Stimulated activated CD4-positive, alpha-beta T cell treated with anti-CD3 and anti-CD28 coated beads, TNF-alpha, amount 100 ng/mL, for 1 hour (primary cell): ENCODE data around the gene KRABD2.
A peak's percentile ranks its signal among the peaks of the same experiment; 100 is the strongest.
"Not testable (repeated sequence)": the region's sequence is repeated elsewhere in the genome, so short reads cannot be mapped to it uniquely, and the experiment has no call there.

Experiments
- DNase-seq, 3 donors: peaks; one replicate each; pipeline ENCODE4 v3.0.0-alpha.2; 2020; ENCODE audit warnings: low read depth in 3 of 3, low spot score in 1 of 3

KRABD2 gene

DNA sequence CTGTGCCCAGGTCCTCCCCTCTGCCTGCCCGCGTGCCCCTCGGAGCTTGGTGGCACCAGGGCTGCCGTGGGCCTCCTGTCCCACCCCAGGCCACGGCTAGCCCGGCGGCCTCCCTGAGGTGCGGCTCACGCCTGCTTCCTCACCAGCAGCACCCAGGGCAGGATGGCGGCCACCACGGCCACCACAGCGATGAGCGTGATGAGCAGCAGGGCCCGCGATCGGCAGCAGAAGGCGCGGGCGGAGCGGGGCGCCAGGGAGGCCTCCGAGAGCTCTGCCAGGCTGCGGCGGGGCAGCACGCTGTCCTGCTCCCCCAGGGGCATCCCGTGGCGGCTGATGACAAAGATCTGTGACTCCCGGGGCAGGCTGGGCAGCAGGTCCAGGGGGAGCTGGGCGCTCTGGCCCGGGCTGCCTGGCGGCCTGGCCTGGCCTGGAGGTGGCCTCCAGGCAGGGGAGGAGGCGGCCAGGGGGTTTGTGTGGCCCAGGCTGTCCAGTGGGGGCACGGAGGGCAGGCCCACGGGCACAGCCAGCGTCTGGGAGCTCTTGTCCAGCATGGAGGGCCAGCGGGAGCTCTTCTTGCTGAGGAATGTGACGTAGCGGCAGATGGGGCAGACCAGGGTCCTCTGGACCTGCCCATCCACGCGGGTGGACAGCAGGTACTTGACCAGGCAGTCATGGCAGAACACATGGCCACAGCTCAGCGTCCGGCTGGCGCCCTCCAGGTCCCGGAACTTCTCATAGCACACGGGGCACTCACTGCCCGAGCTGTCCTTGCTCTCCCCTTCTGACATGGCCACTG is 16.4 kb upstream of the KRABD2 start:
- no peak for DNase-seq

DNA sequence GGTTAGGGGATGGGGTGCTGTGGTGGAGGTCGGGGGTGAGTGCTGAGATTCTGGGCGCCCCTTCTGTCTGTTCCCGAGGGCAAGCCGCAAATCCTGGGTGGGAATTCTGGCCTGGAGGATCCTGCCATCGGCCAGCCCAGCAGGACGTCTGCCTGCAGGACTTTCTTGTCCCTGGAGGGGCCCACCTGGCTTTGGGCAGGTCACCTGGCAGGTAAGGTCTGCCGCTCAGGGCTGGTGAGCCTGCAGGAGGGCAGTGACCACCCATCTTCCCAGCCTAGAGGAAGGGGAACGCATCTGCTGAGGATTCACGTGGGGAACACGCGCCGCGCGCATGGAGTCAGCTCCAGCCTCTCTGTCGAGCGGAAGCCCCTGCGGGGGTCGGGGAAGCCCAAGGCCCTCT is 15.8 kb upstream of the KRABD2 start:
- no peak for DNase-seq

DNA sequence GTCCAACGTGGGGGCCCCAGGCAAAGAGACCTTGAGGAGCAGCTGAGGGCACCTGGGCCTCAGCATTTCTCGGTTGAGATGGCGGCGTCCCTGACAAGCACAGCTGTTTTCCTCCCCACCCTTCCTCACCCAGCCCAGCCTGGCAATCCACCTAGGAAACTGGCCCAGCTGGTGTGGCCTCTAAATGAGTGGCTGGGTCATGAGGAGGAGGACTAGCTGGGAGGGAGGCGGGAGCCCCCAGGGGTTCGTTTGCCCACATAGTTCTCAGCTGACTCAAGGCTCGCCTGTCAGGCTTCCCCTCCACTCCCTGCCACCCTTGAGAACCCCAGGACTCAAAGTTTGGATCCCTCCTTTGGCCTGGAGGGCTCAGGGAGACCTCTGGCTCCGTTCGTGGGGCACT is 15.2 kb upstream of the KRABD2 start:
- no peak for DNase-seq

DNA sequence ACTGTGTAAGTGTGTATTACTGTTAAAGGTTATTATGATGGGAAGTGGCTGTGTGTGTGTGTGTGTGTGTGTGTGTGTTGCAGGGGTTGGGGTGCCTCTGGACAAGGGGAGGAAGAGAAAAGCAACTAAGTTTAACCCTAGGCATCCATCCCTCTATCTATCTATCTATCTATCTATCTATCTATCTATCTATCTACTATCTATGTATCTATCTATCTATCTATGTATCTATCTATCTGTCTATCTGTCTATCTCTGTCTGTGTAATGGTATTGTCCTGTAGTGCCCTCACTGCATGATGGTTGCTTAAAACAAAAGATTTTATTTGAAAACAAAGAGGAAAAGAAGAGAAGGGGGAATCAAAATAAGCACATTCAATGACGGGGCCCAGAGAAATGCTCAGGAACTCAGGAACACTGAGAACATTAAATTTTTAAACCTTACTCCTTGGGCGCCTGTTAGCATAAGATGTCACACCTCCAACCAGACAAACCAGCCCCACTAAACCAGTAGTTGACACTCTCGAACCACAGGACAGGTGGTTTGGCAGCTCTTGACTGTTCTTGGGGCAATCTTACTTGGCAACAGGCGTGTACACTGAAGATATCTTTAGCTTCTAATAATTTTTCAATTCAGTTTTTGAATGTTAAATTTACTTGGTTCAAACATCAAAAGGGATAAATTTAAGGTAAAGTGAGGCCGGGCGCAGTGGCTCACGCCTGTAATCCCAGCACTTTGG is 11.6 kb upstream of the KRABD2 start:
- DNase-seq = no peak

DNA sequence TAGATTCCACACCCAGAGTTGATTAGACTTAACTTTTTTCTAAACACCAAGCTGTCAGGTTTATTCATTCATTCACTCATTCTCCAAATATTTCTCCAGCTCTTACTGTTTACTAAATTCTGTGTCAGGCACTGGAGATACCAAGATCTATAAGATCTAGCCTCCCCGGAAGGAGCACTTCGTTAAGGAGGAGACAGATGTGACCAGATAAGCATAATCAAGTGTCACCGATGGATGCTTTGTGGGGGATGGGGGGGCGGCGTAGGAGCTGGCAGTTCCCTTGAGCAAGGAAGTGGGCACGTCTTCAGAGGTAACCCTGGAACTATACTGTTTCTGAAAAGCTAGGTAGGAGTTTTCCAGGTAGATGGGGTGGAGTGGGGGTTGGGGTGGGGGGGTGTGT is 10.3 kb upstream of the KRABD2 start:
- no peak for DNase-seq

DNA sequence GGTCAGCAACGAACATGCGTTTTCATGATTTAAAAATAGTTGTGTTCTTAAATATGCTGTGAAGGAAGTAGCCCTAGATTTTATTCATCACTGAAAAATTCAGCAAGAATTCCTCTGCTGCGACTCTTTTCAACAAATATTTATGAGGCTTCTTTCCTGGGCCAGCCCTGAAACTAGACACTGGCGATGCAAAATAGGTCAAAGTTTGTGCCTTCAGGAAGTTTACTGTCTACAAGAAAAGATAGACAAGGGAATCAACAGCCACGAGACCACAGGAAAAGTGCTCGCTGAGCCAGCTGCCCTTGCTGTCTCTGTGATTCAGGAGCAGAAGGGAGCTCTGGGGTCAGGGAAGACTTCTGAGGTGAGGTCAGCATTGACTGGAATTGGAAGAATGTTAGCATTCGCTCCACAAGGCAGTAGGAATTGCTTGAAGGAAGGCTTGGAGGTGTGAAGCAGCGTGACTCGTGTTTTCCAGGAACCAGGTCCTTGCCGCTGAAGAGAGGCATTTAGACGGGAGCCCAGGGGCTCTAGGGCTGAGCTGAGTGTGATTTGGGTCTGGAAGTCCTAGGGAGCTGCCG is 8.4 kb upstream of the KRABD2 start:
- DNase-seq = no peak

DNA sequence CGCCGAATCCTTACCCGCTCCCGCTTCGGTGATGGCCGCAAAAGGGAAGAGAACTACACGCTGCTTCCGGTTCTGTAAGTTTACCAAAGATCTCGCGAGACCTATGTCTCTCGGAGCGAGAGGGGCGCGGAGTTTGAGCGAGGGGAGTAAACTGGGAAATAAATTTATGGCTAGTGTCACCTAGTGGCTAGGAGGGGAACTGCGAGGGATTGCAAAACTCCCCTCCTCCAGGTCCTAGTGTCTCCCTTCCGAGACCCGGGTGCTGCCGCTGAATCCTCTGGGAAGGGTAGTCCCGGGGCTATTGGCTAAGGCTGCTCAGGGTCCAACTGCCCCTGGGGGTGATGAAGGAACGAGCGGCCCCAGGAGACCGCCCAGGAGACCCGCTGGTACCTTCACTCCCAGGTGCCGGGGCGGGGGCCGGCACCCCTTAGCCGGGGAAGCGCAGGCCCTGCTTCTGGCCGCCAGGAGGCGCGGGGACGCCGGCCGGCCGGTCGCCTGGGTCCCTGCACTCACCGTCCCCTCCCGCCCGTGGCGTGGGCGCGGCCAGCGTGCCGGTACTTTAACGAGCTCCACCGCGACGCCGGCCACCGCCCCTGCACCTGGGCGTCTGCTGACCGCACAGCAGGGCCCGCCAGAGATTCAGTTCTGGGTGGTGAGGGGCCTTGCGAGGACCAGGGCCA is 6.8 kb upstream of the KRABD2 start, which contains the start of gene RPL26:
Gene RPL26, minus strand, starts transcription at position 51 of the 680 bp plus-strand sequence. CDS start 883 bp downstream, outside the sequence.
- DNase-seq = peak; percentile 81 to 87 (median 87)

DNA sequence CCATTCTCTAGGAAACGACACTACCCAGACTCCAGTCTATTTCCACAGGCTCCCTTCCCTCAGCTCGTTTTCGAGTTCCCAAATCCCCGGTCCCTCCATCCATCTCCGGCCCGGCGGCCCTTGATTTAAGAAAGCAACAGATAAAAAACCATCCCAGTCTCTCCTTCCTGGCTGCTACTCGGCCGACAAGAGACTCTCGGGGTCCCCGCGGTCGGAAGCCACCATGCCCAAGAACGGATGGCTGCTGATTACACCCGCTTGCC is 6.3 kb upstream of the KRABD2 start:
- no peak for DNase-seq

DNA sequence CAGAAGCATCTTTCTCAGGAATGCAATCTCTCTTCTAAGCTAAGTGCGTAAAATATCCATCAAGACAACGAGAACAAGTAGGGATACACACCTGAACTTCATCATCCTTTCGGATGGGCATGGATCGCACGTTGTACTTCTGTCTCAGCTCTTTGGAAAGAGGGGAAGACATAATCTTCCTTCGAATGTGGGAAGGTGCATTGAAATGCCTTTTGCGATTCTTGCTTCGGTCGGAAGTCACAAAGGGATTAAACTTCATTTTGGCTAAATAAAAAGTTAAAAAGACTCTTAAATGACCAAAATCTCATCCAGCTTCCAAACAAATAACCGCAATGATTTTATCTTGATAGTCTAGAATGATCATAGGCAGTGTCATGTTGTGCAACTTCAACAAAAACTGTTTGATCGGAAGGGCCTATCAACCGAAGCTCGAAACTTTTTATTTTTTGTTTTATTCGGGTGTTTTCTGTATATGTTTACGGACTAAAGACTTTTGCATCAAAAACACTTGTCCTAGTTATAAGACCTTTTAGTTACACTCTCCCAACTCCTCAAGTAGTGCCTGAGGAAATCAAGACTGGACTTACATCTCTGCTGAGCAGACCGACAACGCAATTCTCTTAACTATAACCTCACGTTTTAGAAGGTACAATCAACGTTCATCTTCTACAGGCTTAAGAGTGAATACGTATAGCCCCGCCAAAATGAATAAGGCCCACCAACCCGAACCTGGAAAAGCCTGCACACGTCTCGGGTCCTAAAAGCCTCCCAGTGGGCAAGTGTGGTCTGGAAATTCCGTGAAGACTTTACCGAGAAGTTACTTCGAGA is 5.8 kb upstream of the KRABD2 start:
- no peak for DNase-seq

DNA sequence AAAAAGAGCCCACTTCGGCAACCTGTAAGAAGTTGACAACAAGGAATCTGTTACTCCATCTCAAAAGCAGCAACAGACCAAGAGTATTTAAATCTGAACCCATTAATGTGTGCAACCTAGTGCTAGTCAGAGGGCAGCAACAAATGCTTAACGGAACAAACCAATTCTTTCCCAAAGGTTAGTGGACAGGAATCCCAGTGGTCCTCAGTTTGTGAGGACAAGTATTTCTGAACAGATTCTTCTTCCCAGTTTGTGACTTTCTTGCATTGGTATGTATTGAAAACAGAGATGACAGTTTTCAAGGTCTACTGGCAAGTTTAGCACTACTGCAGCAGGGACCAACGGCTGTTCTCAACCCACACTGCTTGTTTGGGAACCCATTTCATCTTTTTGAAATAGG is 3.5 kb upstream of the KRABD2 start:
- DNase-seq = no peak

DNA sequence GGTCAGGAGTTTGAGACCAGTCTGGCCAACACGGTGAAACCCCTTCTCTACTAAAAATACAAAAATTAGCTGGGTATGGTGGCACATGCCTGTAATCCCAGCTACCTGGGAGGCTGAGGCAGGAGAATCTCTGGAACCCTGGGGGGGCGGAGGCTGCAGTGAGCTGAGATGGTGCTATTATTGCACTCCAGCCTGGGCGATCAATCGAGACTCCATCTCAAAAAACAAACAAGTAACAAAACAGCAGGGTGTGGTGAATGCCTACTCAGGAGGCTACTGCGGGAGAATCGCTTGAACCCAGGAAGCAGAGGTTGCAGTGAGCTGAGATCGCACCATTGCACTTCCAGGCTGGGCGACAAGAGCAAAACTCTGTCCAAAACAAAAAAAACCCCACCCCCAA is 1.6 kb upstream of the KRABD2 start:
- not testable (repeated sequence) for DNase-seq

DNA sequence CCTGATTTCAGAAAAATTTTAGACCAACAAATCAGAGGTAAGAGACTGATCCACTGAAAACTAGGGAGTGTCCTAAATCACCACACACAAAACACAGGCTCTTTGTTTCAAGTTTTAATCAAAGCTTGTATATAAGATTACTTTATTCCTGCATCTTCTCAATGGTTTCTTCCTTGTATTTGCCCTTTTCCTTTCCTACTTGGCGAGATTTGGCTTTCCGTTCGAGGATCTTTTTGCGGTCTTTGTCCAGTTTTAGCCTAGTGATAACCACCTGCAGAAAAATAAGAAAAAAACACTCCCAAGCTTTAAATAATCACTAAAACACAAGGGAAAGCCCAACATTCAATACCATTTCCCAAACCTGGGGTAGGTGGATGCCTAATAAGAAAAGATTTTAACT is 918 bp upstream of the KRABD2 start:
- no peak for DNase-seq

DNA sequence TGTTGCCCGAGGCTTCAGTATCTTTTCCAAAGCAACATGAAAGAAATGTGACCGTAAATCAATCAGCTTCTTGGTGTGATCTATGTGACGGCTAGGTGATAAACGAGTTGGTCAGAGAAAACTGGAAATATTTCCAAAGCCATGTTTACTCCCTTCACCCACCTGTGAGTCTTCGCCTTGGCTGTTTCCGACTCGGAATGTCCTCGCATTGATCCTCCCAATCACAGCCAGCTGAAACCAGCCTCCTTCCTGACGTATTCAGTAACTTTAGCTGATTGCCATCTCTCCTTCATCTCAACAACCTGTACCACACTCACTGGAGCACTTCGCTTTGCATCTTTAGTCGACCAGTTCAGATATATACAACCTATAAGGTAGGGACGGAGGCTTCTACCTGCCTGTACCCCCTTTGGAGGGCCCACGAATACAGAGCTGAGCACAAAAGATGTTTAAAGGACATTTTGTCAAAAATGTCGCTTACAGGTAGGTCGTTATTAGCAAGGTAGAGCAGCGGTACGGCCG is 705 bp downstream of the KRABD2 start:
- no peak for DNase-seq

DNA sequence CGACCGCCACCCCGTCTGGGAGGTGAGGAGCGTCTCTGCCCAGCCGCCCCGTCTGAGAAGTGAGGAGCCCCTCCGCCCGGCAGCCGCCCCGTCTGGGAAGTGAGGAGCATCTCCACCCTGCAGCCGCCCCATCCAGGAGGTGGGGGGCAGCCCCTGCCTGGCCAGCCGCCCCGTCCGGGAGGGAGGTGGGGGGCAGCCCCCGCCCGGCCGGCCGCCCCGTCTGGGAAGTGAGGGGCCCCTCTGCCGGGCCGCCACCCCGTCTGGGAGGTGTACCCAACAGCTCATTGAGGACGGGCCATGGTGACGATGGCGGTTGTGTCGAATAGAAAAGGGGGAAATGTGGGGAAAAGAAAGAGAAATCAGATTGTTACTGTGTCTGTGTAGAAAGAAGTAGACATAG is 2.6 kb downstream of the KRABD2 start:
- not testable (repeated sequence) for DNase-seq

DNA sequence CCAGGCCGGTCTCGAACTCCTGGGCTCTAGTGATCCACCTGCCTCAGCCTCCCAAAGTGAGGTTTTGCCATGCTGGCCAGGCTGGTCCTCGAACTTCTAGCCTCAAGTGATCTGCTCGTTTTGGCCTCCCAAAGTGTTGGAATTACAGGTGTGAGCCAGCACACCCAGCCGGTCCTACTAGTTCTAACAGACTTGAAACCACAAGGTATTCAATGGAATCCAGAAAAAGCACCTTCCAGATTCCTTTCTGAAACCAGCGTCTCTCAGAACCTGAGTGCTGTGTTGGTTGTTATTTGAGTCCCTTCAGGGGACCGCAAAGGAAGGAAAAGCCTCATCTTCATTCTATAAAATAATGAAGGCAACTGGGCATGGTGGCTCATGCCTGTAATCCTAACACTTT is 4.1 kb downstream of the KRABD2 start:
- DNase-seq = no peak

DNA sequence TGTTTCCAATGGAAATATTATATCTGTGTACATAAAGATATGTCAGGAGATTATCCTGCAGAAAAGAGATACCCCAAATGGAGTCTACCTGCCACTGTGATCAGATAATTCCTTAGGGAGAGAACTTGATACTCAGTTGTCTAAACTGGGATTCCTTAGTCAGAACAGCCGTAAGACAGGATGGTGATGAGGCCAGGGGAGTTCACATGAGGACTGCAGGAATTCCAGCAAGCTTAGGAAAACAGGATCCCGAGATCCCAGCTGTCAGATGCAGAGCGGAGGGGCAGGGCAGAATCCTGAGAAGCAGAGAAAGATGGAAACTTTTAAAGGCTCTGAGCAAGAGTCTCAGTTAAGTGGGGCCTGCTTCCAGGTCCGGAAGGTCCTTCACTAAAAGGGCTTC is 4.7 kb downstream of the KRABD2 start:
- no peak for DNase-seq

DNA sequence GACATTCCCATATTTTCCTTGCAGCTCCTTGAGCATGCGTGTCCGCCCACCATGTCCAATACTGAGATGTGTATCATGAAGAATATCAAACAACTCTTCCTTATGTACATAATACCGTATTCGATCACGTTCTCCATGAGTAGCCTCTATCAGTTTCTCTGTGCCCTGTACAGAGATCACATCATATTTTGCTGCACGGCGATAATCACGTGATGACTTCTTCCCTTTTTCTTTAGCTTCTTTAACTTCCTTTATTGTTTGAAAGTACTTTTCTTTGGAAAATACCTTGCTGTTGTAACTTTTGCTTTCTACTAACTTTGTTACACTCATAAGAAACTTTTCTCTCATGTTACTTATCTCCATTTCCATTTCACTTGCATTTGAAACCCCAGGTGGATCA is 6.6 kb downstream of the KRABD2 start:
- DNase-seq = no peak

DNA sequence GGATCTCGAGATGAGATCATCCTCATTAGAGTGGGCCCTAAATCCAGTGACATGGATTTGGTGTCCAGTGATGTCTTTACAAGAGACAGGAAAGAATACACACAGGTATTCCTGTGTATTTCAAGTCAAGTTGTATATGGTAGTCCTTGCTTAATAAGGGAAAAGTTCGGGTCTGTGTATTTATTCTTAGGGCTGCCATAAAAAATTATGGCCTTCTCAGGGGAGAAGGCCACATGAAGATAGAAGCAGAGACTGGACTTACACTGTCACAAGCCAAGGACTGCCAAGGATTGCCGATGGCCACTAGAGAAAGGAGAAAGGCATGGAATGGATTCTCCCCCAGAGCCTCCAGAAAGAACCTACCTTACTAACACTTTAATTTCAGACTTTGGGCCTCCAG is 8.3 kb downstream of the KRABD2 start:
- DNase-seq = no peak

DNA sequence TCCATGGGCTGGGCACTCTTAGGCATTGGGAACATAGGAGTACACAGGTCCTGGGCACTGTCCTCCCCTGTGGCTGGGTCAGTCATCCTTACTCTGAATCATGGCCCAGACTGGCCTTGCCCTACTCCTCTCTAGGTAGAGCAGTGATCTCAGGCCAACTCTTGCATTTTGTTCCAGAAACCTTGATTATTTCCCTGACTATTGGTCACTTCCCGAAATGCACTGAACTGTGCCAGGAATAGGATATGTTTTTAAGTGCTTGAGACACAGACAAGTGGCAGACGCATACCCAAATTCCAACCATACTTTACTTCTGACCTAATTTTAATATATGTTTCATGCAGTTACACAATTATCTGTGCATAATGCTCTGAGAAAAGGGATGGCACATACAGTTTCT is 10.3 kb downstream of the KRABD2 start:
- no peak for DNase-seq

DNA sequence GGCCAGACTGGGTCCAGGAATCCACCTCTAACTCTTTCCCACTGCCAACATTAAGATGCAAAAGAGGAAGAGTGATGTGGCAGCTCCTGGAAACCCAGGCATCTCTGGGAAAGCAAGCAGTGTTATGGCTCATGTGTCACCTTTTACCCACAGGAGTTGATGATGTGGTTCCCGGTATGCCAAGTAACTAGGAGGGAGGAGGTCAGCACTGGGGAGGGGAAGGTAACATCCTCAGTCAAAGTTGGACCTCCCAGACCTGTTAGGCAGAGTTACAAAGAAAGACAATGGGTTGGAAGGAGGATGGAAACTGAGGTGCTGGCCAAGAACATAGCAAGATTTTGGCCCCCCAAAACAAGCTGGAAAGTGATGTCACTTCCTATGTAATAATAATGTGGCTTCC is 11.4 kb downstream of the KRABD2 start:
- DNase-seq = no peak
